ENCODE data around the gene KRT33B. TPM values are rescaled to one million over a fixed set of nuclear protein-coding genes. Genes with fewer than 3 reads are reported as not detected.

Gene KRT33B
- not detected in 2 replicates for total RNA-seq

DNA sequence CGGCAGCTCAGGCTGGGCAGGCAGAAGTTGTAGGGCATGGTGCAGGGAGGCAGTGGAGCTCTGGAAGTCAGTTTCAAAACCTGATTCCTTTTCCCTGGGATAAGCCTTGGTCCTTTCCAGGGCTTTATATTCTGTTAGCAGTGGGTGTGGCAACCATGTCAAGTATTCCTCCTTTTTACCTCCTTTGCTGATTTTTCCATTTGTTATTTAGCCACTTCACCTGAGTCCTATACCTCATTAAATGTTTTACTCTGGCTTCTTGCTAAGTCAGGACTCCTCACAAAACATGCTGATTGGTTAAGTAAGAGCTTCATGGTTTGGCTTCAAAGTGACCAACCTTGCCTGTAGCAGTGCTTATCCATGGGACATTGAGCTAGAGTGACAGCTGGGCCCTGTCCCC is at the start of gene KRT33B:
Gene KRT33B, minus strand, starts transcription at position 101 of the 400 bp plus-strand sequence. Its CDS starts 63 bp downstream, at position 38.
- H3K4me1 Mint-ChIP-seq (ENCODE audit: low read depth): no peaks in the 10 kb centered on the region
- peaks cover 5% of the 10 kb centered on the region for H3K9me3 Mint-ChIP-seq
- intact Hi-C loops (cut with micrococcal nuclease): no loop called here
- DNase-seq (ENCODE audit: low spot score): no peak
- H3K27ac Mint-ChIP-seq: no peak within 1 kb of the TSS
- peaks cover 9% of the 10 kb centered on the region for H3K27me3 Mint-ChIP-seq (ENCODE audit: insufficient read depth)
- H3K36me3 Mint-ChIP-seq (ENCODE audit: low read depth): no peaks in the 10 kb centered on the region
- H3K4me3 Mint-ChIP-seq: no peak within 1 kb of the TSS

DNA sequence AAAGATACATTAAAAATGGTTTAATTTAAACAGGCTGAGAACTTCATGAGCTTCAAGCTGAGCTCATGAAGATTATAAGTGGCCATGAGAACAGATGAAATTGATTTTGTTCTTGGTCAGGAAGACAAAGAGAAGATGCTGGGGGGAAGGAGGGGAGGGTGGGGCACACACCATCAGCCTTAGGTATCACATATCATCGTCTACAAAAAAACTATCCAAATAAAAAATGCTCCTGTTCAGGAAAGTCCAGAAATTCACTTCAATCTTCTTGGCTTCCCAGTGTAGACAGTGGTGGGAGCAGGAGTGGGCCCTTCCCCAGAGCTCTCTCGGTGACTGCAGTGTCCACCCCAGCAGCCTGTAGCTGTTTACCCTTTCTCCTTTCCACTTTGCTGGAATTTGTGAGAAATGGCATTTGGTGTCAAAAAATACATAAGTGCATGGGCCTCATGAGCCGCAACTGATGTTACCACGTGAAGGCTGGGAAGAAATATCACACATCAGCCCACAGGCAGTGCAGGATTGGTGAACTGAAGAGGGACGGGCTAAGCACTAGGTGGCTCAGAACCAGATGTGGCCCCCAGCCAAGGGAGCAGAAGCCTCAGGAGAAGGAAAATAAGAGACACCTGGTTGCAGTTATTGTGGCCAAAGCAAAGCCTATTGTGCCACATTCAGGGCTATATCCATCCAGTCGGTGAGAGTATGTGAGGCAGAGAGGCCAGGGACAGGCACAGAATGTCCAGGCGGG is 48.7 kb upstream of the KRT33B start:
- Mint-ChIP-seq H3K9me3 (no peaks in the 10 kb centered on the region), H3K27ac (no peak overlapping the region), H3K27me3 (ENCODE audit: insufficient read depth) (peaks cover 4% of the 10 kb centered on the region), H3K36me3 (ENCODE audit: low read depth) (no peaks in the 10 kb centered on the region), H3K4me3 (no peak overlapping the region), H3K4me1 (ENCODE audit: low read depth) (no peaks in the 10 kb centered on the region)
- intact Hi-C loops (cut with micrococcal nuclease): no loop called here
- DNase-seq (ENCODE audit: low spot score): no peak

DNA sequence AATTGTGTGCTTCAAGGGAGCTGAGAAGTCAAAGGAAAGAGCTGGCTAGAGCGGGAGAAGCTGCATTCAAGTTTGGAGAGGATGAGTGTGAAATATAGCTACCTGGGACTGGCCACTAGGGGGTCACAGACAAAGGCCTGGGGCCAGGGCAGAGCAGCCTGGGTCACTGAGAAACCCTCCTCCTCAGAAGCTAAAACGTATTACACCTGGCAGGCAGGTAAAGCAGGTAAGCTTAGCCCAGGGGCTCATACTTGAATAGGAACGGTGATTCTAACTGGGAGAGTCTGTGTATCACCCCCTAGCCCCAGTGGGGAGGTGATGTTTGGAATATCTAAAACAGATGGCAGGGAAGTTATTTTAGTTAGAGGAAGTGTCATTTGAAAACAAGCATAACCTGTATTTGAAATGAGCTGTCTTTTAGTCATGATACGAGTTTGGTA is 48.0 kb upstream of the KRT33B start:
- Mint-ChIP-seq H3K9me3 (no peaks in the 10 kb centered on the region), H3K4me1 (ENCODE audit: low read depth) (no peaks in the 10 kb centered on the region), H3K27me3 (ENCODE audit: insufficient read depth) (peaks cover 4% of the 10 kb centered on the region), H3K27ac (no peak overlapping the region), H3K4me3 (no peak overlapping the region), H3K36me3 (ENCODE audit: low read depth) (no peaks in the 10 kb centered on the region)
- DNase-seq (ENCODE audit: low spot score): no peak
- intact Hi-C loops (cut with micrococcal nuclease): no loop called here

DNA sequence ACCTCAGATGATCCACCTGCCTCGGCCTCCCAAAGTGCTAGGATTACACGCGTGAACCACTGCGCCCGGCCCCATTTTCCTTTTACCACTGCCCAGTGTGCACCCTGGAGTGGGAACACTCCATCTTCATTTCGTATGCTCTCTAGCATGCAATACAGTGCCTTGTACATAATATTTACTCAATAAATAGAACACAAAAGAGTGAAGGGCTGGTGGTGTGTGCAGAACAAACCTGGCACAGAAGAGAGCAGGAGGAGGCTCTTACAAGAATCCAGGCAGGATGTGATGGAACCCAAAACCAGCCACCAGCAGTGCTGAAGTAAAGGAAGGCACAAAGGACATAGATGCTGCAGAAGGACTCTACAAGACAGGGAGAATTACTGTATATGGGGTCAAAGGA is 47.5 kb upstream of the KRT33B start:
- no peaks in the 10 kb centered on the region for H3K36me3 Mint-ChIP-seq (ENCODE audit: low read depth)
- no peak for DNase-seq (ENCODE audit: low spot score)
- no peak overlapping the region for H3K4me3 Mint-ChIP-seq
- H3K9me3 Mint-ChIP-seq: no peaks in the 10 kb centered on the region
- intact Hi-C loops (cut with micrococcal nuclease): no loop called here
- no peaks in the 10 kb centered on the region for H3K4me1 Mint-ChIP-seq (ENCODE audit: low read depth)
- H3K27ac Mint-ChIP-seq: no peak overlapping the region
- H3K27me3 Mint-ChIP-seq (ENCODE audit: insufficient read depth): peaks cover 4% of the 10 kb centered on the region

DNA sequence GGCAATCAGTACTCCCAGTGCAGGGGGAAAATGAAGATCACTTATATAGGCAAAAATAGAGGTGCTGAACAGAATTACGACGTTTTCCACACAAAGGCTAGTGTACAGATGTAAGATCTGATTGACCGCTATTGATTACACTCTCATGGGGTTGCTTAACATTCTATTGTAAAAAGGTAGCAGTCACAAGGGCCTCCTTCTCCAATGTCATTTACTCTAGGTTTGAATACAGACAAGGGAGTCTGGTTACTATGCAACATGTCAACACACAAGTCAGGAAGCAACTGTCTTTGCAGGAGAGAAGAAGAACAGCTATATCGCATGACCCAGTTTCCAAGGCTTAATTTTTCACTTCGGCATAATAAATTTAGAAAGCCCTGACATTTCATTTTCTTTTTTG is 46.9 kb upstream of the KRT33B start:
- Mint-ChIP-seq H3K36me3 (ENCODE audit: low read depth) (no peaks in the 10 kb centered on the region), H3K27me3 (ENCODE audit: insufficient read depth) (peaks cover 8% of the 10 kb centered on the region), H3K4me3 (no peak overlapping the region), H3K4me1 (ENCODE audit: low read depth) (no peaks in the 10 kb centered on the region), H3K9me3 (no peaks in the 10 kb centered on the region), H3K27ac (no peak overlapping the region)
- DNase-seq (ENCODE audit: low spot score): no peak
- intact Hi-C loops (cut with micrococcal nuclease): no loop called here

DNA sequence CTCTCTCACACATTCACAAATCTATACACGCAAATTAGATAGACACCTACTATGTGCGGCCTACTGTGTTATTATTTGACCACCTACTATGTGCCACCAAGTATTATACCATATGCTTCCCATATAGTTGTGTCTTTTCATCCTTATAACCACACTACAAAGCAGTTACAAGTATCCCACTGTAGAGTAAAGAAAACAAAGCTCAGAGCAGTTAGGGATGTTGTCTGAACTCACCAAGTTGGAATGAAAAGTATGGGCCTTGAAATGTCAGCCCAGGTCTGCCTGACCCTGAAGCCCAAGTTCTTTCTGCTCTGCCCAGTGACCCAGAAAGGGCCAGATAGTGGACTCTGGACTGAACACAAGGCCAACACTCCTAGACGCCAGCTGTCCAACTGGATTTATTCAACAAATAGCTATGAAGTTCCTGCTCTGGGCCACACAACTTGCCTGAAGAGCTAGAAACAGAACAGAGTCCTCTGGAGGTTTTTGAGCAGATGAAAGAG is 46.3 kb upstream of the KRT33B start:
- no peak overlapping the region for H3K4me3 Mint-ChIP-seq
- H3K27ac Mint-ChIP-seq: no peak overlapping the region
- H3K36me3 Mint-ChIP-seq (ENCODE audit: low read depth): no peaks in the 10 kb centered on the region
- intact Hi-C loops (cut with micrococcal nuclease): no loop called here
- H3K27me3 Mint-ChIP-seq (ENCODE audit: insufficient read depth): peaks cover 9% of the 10 kb centered on the region
- no peak for DNase-seq (ENCODE audit: low spot score)
- no peaks in the 10 kb centered on the region for H3K9me3 Mint-ChIP-seq
- H3K4me1 Mint-ChIP-seq (ENCODE audit: low read depth): no peaks in the 10 kb centered on the region

DNA sequence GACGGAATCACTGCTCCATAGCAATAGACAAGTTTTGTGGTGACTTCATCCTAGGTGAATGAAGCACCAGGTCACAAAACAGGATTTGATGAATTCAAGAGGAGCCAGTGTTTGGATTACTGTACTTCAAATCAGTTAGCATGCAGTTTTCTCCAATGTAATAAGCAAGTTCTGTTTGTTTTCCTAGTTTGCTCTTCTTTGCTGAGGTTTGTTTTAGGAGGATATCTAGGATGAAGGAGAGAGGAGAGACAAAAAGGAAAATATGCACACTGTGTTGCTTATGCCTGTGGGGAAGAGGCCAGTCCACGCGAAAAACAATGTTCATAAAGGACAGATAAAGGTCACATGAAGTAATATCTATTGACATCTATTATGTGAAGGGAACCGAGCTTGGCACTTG is 45.8 kb upstream of the KRT33B start:
- Mint-ChIP-seq H3K36me3 (ENCODE audit: low read depth) (no peaks in the 10 kb centered on the region), H3K9me3 (no peaks in the 10 kb centered on the region), H3K27me3 (ENCODE audit: insufficient read depth) (peaks cover 10% of the 10 kb centered on the region), H3K27ac (no peak overlapping the region), H3K4me3 (no peak overlapping the region), H3K4me1 (ENCODE audit: low read depth) (no peaks in the 10 kb centered on the region)
- no peak for DNase-seq (ENCODE audit: low spot score)
- intact Hi-C loops (cut with micrococcal nuclease): no loop called here

DNA sequence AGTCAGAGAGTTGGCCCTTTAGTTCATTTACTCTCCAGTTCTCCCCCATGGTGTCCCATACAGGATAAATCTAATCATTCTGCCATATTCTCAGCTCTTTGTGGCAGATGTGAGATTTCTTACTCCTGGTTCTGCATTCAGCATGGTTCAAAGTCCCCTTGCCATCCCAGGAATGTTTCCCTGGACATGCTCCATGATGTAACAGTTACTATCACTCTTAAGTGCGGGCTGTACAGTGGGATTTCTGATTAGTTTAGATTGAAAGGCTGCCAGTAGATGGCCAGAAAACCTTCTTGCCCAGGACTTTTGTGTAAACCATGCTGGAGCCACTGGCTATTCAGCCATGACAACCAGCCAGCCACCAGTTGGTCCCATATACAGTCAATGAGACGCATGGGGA is 44.4 kb upstream of the KRT33B start:
- intact Hi-C loops (cut with micrococcal nuclease): no loop called here
- Mint-ChIP-seq H3K4me1 (ENCODE audit: low read depth) (peaks cover 4% of the 10 kb centered on the region), H3K27me3 (ENCODE audit: insufficient read depth) (peaks cover 10% of the 10 kb centered on the region), H3K9me3 (no peaks in the 10 kb centered on the region), H3K4me3 (no peak overlapping the region), H3K36me3 (ENCODE audit: low read depth) (no peaks in the 10 kb centered on the region), H3K27ac (no peak overlapping the region)
- no peak for DNase-seq (ENCODE audit: low spot score)

DNA sequence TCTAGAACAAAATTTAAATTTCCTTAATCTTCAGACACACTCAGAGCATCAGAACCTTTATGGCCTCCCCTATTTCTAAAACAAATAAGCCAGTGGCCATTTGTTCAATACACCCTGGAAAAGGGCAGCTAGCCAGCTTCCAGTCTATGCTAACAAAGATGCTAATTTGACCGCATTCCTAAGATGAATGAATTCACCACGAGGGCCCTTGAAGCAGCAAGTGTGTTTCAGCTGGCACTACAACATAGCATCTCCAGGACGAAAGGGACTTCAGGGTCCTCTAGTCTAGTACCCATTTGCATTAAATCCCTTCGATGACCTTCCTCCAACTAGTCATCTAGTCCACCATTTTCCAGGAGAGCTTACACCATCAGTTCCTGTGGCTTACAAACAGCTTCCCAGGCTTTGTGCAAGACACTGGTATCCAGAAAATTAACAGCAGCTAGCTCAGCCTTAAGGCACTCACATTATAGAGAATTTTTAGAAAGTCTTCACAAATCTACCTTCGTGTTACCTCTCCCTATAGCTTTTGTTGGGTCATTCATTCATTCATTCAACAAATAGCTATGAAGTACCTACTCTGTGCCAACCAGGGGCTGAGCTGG is 43.8 kb upstream of the KRT33B start:
- H3K27me3 Mint-ChIP-seq (ENCODE audit: insufficient read depth): peaks cover 10% of the 10 kb centered on the region
- intact Hi-C loops (cut with micrococcal nuclease): no loop called here
- DNase-seq (ENCODE audit: low spot score): no peak
- no peak overlapping the region for H3K27ac Mint-ChIP-seq
- no peaks in the 10 kb centered on the region for H3K9me3 Mint-ChIP-seq
- no peak overlapping the region for H3K4me3 Mint-ChIP-seq
- H3K36me3 Mint-ChIP-seq (ENCODE audit: low read depth): no peaks in the 10 kb centered on the region
- H3K4me1 Mint-ChIP-seq (ENCODE audit: low read depth): peaks cover 7% of the 10 kb centered on the region

DNA sequence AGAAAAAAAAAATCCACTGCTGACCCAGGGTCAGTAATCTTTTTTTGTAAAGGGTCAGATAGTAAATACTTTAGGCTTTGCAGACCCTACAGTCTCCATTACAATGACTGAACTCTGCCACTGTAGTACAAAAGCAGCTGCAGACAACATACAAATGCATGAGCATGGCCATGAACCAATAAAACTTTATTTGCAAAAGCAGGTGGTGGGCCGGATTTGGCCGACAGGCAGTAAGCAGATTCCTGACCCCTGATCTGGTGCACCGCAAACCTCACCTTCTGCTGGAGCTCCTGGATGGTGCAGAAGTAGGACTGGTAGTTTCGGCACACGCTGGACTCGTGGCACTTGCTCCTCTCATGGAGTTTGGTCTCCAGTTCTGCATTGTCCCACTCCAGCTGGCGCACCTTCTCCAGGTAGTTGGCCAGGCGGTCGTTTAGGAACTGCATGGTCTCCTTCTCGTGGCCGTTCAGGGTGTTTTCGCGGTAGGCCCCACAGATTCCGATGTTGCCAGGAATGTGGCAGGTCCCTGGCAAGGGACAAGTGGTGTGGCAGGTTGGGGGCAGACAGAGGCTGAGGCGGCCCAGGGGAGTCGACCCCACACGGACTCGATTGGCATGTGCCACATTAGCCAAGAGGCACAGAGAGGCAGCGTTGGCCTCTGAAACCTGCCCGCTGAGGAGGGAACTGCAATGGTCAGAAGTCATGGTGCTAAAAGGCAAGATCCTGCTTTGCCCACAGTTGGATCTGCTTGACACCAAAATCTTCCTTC is 41.6 kb upstream of the KRT33B start:
- Mint-ChIP-seq H3K27me3 (ENCODE audit: insufficient read depth) (peaks cover 10% of the 10 kb centered on the region), H3K4me1 (ENCODE audit: low read depth) (peaks cover 7% of the 10 kb centered on the region), H3K4me3 (no peak overlapping the region), H3K36me3 (ENCODE audit: low read depth) (no peaks in the 10 kb centered on the region), H3K27ac (no peak overlapping the region), H3K9me3 (no peaks in the 10 kb centered on the region)
- DNase-seq (ENCODE audit: low spot score): no peak
- intact Hi-C loops (cut with micrococcal nuclease): no loop called here

DNA sequence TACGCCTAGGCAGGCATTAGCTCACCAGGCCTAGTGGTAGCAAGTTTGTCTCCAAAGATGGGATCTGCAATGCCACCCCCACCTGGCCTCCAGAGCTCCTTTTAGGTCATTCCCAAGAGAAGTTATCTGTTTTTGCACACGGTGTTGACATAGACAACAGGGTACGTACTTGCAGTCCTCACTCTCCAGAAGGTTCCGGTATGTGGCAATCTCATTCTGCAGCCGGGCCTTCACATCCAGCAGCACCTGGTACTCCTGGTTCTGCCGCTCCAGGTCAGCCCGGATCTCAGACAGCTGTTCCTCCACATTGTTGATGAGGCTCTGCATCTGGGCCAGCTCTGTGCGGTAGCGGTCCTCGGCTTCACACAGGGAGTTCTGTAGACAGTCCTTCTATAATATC is 37.6 kb upstream of the KRT33B start:
- intact Hi-C loops (cut with micrococcal nuclease): loop anchor here (10.0 kb wide), 1 partner anchor 258 kb away; no protein-coding TSS in a partner anchor
- Mint-ChIP-seq H3K4me3 (no peak overlapping the region), H3K4me1 (ENCODE audit: low read depth) (peaks cover 32% of the 10 kb centered on the region), H3K36me3 (ENCODE audit: low read depth) (peaks cover 2% of the 10 kb centered on the region), H3K27me3 (ENCODE audit: insufficient read depth) (peaks cover 10% of the 10 kb centered on the region), H3K9me3 (no peaks in the 10 kb centered on the region), H3K27ac (no peak overlapping the region)
- no peak for DNase-seq (ENCODE audit: low spot score)

GRCh38 chr17:41406205-41406604 is 36.6 kb upstream of the KRT33B start:
- no peak overlapping the region for H3K4me3 Mint-ChIP-seq
- no peak overlapping the region for H3K27ac Mint-ChIP-seq
- H3K9me3 Mint-ChIP-seq: no peaks in the 10 kb centered on the region

More at GRCh38 chr17:41406205-41406604, 36.6 kb upstream of the KRT33B start:
- intact Hi-C loops (cut with micrococcal nuclease): loop anchor here (10.0 kb wide), 1 partner anchor 259 kb away; no protein-coding TSS in a partner anchor
- Mint-ChIP-seq H3K4me1 (ENCODE audit: low read depth) (peaks cover 33% of the 10 kb centered on the region), H3K27me3 (ENCODE audit: insufficient read depth) (peaks cover 6% of the 10 kb centered on the region), H3K36me3 (ENCODE audit: low read depth) (peaks cover 2% of the 10 kb centered on the region)
- DNase-seq (ENCODE audit: low spot score): no peak

Data from activated T-helper 1 cell treated with anti-CD3 and anti-CD28 coated beads, Interleukin-12 subunit alpha, Interleukin-12 subunit beta, Interleukin-2, Interleukin-4 antibody, amounts not matched to agents 30 ng/mL and 10 ng/mL and 1 ng/mL, durations not matched to agents 14 hours and 24 hours and 36 hours (primary cell).